NCI-H146 treated with DMSO at 0.1 percent for 48 hours (cell line): ENCODE results near the gene WDR77.

Source experiments
- DNase-seq: peaks from one replicate; lab custom pipeline; 2025; ENCODE audit not compliant: unreplicated experiment; lab: John Stamatoyannopoulos, UW

Gene WDR77

DNA sequence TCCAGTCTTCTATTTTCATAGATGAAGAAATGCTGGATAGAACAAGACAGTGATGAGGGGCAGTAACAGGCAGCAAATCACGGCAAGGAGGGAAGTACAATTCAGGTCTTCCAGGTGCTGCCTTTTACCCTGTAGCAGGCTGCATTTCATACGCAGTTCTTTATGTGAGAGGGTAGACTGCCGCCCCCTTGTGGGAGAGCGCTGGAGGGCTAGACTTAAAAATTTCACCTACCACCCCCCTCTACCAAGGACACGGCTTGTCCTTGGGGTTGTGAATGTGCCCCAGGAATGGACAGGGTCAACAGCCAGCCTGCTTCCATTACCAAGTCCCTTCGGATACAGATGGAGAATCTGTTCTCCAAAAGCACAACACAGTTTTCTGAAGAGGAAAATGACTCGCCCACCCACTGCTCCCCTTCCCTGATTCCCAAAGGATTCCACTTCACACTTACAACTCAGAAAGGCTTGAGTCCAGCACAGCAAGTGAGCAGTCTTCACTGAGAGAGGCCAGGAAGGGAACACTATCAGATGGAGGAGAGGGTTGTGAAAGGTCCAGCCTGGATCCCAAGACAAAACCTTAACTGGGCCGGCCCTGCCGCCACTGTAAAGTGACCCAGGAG is 7.4 kb downstream of the WDR77 start:
- DNase-seq = no peak

DNA sequence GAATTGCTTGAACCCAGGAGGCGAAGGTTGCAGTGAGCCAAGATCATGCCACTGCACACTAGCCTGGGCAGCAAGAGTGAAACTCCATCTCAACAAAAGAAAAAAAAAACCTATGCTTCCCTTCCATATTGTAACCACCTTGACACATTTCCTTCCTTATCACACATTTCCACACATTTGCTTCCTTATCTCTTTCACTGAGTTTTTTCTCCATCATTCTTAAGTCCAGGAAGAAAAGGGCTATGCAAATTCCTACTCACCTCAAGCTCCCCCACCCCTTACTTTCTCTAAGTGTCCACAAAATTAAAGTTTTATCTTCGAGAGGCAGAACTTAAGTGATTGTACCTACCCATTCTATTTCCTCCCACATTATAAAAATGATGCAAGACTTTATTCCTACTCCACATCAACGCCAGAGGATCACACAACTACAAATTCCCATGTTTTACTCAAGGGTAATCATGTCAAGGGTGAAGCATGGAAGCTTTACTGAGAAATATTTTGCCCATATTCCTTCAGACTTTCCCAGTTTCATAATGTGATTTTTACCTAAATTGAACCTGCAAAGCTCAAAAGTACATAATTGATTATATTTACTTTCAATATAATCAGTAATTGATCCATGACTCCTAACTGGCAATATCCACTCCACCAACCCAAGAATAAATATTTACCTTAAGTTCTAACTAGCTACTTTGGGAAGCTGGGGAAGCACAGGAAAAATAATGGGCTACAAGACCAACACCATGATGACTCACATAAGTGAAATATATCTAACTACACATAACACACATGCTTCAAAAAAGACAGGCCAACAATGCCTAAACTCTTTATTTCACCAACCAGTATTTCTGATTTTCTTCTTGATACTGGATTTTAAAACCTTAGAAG is 9.3 kb downstream of the WDR77 start:
- DNase-seq = no peak

DNA sequence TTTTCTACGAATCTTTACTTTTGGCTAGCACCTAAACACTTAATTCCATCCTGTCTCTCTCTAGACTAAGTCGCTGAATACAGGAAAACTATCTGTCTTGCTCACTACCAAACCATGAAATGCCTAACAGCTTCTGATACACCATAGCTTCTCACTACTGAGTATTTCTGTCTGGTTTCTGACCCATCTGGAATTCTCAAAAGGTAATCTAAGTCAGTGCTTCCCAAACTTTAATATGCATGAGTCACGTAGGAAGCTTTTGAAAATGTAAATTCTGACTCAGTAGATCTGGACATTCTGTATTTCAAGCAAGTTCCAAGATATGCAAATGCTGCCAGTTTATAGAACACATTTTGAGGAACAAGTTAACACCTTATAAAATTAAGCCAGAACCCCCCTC is 12.3 kb downstream of the WDR77 start:
- no peak for DNase-seq

DNA sequence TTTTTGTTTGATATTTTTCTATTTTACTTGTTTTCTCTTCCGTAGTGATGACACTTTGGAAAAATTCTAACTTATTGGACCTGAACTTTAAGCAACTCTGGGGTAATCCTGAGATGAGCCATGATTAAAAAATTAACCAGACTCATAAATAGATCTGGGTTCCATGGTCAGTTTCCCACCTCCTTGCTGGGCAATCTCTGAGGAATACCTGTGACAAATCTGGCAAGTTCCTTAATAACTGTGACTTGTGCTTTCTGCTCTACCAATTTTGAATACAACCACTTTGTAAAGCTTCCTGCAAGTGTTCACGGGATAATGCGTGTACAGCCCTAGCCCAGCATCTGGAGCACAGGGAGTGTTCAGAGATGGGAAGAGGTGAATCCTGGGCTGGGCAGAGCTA is 24.8 kb downstream of the WDR77 start:
- no peak for DNase-seq

DNA sequence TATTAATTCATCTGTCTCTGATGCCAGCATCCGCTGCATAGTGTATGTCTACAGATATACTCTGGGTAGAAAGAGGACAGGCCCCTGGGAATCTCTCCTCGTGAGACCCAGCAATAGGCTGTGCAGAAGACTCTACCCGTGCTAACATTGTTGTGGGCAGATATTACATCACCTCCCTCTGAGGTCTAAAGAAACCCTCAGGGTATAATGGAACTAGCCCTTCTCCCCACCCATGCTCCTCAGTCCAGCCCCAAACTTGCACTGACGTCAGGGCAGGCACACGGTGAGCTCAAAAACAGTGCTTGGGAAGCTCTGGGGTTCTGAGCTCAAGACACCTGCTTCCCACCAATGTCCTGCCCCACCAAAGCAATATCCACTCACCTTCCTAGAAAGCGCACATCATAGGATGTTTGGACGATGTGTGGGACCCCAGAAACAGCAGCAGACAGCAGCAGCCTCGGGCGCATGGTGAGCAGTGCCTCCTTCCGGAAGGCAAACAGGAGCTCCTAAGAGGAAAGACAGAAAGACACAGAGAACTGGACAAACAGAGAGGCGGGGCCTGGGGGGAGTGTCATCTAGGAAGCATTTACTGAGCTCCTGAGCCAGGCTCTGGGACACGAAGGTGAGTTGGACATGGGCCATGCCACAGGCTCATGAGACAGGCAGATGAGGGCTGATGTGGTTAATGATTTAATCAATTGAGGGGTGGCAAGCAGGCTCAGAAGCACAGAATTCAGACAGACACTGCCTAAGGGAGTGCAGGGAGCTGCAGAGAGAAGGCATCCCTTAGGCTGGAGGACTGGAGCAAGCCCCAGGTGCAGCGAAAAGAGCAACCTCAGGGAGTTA is 26.3 kb downstream of the WDR77 start:
- DNase-seq = peak; percentile 6

DNA sequence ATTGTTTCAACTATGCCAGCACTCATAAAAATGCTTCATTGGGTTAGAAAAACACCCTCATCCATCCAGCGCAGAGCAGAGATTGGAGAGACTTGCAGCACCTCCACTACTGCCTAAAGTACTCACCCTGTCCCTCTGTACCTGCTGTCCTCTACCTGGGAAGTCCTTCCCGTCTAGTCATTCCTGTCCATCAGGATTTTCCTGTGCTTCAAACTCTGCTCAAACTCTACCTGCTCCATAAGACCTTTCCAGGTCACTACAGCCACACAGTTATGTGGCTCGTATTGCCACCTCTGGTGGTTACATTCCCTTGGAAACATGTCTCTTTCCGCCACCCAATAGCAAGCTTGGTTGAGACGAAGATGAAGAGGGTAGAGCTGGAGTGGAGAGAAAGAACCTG is 28.7 kb downstream of the WDR77 start:
- no peak for DNase-seq

DNA sequence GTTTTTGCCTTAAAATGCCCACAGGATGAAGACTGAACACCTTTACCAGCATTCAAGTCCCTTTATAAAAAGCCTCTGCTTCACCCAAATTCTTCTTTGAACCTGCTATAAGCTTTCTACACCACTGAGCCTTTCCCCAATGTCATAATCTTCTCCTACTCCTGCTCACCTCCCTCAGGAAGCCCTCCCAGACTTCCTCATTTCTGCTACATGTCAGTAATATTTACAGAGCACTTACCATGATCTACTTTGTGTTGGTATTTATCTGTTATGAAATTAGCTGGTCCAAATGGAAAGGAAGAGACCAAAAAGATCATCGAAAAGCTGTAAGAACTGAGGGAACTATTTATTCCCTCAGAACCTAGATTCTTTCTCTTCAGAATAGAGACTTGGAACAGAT is 30.0 kb downstream of the WDR77 start:
- no peak for DNase-seq

DNA sequence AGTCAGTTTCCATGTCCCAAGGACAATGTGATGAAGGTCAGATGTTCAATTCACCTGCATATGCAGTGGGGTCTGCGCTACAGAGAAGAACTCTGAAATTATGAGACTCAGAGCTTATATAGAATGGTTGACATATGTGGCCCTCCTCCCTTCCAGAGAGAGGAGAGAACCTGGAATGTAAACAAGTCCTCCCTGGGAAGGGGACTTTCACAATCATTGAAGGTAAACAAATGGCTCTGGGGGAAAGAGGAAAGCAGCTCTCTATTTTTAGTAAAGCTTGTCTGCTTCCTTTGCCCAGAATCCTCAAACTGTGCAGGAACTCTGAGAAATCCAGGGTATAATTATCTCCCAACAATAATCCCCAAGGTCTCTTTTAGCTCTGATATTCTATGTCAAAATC is 31.3 kb downstream of the WDR77 start:
- no peak for DNase-seq

DNA sequence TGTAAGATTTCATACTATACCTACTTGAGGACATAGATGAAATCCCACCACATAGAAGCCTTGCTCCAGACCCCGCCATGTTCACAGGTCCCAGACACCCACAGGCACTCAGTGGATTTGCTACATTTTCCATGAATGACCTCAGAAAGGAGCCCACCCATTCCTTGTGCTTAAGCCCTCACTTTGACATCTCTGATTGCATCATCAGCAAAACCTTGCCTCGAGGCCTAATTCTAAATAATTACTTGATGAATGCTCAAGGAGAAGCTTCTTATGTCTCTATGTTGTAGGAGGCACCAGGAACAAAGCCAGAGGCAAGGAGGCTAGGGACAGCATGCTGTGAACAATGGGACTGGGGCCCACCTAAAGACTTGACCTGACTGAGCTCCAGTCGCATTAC is 33.6 kb downstream of the WDR77 start:
- no peak for DNase-seq

DNA sequence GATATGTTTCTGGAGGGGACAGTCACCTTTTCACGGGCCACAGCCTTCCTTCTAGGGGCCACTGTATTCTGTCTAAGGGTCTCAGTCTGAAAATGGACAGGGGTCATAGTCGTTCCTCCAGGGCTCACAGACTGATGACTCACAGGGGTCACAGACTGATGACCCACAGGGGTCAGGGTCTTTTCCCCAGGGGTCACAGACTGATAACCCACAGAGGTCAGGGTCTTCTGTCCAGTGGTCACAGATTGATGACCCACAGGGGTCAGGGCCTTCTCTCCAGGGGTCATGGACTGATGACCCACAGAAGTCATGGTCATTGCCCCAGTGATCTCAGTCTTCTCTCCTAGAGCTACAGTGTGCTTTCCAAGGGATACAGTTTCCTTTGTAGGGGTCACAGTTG is 34.3 kb downstream of the WDR77 start:
- DNase-seq = no peak

DNA sequence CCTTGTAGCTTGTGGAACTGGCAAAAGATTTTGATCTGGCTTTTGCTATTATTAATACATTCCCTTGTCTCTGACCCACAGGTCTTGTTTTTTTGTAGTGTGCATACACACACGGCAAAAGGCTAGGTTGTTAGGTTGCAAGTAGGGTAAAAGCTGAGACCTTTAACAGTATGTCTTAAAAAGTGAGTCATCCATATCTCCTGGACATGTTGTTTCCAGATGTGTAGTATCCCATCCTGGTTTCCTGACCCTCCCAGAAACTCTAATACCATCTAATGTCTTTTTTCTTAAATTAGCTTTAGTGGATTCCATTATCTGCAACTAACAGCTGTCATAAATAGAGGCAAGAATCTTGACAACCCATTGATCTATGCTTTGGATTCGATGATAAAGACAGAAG is 36.2 kb downstream of the WDR77 start:
- DNase-seq = no peak

DNA sequence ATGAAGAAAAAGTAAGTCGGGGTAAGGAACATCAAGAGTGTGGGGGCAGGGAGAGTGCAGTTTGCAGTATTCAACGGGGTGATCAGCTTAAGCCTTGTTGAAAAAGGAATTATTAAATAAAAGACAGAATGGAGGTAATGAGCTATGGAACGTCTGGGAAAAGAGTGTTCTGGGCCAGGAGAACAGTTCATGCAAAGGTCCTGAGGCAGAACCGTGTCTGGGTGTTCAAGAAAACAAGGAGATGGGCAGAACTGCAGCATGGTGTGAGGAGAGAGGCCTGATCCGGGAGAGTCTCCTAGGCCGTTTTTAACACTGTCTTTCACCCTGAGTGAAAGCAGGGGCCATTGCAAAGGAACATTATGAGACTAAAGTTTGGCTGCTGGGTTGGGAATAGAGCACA is 41.8 kb downstream of the WDR77 start:
- no peak for DNase-seq

DNA sequence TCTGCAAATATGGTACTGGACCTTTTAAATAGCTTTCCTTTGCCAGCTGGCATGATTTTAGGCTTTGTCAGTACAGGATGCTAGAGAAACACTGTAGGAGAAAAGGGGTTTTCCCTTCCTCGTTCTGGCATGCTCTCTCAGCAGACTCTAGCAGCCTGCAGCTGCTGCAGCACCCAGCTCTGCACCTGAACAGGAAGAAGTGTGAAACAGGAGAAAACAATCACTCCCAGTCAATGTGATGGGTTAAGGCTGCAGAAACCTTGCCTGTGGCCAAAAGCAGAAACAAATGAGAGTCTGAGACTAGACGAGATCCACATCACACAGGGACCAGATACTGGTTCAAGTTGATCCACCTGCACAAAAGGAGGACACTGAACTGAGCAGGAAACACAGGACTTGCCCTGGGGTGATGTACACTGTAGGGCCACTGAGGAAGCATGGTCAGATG is 42.7 kb downstream of the WDR77 start:
- peak; percentile 12 for DNase-seq

DNA sequence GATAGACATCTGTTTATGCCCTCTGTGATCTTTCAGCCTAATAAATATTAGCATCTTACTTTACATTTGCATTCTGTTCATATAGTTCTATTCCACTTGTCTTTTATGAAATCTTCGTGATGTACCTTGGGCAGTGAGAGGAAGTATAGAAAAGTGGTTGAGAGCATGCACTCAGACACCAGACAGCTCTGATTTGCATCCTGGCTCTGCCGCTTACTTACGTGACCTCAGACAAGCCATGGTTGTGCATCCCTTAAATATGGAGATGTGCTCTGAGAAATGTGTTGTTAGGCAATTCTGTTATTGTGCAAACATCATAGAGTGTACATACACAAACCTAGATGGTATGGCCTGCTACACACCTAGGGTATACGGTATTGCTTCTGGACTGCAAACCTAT is 44.5 kb downstream of the WDR77 start:
- DNase-seq = no peak

DNA sequence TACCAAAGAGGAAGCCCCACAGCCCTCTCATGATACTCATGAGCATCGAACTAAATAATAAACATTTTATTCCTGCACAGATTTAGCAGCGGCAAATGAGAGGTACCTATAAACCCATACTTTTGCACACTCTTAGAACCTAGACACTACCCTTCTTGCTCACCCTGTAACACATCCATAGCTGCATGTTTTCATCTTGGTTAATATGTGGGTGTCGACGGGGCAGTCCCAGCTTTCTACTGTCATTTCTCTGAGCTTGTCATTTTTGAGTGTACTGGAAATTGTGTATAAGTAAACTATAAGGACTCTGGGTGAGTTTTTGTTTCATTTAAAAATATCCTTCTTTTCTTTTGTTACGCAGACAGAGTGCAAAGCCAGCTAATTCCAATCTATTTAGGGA is 47.0 kb downstream of the WDR77 start:
- no peak for DNase-seq

DNA sequence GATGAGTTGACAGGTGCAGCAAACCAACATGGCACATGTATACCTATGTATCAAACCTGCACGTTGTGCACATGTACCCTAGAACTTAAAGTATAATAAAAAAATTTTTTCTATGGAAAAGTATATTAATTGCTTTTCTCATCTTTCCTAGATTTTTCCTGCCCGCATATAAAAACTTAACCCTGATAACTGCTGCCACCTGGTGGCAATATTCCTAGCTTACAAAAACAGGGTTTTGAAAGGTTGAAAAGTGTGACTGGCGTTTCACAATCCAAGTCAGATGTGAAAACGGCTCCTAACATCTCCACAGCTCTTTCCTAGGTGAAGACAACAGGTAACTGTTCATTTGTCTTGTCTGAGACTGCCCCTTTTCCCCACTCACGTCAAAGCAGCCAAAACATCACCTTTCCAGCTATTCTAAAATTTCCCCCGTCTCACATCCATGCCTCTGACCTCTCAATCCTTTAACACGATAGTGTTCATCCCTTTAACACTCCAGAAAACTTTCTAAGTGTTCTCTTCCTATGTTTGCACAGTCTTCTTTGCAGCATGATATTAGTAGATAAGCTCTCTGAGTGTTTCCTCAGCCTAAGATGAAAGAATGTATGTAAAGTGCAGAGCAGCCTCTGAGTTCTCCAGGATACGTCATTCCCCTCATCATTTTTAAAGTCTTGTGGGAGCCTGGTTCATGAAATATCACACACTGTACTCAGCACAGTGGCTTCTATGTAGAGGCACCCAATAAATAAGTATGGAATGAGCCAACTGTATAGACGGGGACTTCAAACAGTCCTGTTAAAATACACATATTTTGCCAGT is 49.1 kb downstream of the WDR77 start:
- peak; percentile 5 for DNase-seq

DNA sequence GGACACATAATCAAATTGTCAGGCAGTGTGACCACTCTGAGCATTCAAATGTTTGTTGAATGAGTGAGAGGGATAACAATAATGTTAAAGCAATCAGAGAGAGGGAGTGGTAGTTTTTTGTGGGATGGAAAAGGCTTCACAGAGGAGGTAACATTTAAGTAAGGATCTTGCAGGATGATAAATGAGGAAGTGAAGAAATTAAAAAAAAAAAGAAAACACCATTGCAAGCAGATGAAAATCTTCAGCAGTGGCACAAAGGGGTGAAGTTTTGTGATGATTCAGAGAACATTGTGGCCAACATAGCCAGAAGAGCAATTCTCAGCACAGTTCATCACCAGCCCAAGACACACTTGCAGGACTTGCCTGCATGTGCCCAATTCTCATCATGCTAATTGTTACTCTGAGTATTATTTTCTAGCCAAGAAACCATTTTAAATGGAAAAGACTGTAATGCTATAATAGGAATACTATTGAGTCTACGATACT is 56.6 kb downstream of the WDR77 start:
- DNase-seq = no peak

DNA sequence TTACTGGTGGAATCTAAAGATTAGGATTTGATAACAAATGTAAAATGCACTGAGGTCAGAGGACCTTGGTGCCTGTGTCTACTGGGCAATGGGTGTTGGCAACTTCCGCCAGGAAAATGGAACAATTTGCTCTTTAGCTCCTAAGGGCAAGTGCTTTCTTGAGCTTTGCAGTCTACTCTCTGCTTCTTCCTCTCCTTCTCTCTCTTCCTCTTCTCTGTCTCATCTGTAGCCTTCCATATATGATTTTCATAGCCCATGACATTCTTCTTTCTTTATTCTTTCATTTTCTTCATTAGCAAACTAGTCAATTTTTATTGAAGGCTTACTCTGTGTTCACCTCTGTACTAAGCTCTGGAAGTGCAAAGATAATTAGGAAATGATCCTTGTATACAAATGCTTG is 57.0 kb downstream of the WDR77 start:
- no peak for DNase-seq
